Fibroblast of upper back skin (primary cell): Measurements from ENCODE around the gene ITPRID2.

Experiments
- DNase-seq: peaks from one replicate; pipeline ENCODE4 v3.0.0-alpha.2; 2013

The ITPRID2 gene

GRCh38 chr2:181970160-181970794 is 78.7 kb downstream of the ITPRID2 start:
- no peak for DNase-seq

DNA sequence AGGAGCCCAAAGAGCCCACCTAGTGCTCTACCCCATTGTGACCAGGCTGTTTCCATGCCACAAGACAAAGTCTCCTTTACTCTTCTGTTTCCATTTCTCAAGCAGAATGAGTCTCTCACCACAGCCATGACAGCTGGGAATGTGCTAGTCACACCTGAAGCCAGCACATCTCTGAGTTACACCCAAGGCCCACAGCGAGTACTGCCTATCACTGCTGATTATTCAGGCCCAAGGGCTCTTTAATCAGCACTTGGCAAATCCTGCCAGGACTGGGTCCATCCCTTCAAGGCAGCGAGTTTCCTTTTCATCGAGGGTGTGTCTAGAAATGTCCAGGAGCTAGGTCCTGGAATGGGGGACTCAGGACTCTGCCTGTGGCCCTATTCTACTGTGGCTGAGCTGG is 79.5 kb downstream of the ITPRID2 start:
- no peak for DNase-seq

DNA sequence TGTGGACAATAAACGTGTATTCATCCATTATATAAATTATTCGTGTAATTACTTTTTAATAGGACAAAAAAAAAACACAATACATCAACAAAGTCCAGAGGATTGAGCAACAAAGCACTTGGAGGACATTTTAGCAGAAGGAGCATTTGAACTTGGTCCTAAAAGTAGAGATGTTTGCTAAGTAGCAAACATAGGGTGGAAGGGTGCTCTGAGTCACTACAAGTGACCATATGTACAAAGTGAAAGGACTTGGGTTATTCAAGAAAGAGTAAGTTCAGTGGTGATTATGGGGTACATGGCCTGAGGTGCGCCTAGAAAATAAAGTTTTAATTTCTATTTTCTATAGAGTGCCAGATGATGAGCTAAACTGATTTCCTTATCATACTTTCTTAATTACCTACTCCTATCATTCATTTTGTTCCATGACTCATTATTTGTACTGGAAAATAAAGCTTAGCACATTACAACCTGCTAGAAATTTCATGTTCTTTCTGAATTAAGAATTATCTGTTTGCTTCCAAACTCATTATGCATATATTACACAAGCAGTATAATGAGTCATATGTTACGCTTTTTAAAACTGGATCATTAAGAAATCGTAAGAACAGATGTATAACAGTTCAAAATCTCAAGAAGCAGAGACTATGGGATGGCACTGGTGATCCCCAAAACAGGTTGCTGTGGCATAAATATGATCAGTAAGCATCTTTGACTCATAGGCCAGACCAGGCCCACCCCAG is 81.1 kb downstream of the ITPRID2 start:
- no peak for DNase-seq

DNA sequence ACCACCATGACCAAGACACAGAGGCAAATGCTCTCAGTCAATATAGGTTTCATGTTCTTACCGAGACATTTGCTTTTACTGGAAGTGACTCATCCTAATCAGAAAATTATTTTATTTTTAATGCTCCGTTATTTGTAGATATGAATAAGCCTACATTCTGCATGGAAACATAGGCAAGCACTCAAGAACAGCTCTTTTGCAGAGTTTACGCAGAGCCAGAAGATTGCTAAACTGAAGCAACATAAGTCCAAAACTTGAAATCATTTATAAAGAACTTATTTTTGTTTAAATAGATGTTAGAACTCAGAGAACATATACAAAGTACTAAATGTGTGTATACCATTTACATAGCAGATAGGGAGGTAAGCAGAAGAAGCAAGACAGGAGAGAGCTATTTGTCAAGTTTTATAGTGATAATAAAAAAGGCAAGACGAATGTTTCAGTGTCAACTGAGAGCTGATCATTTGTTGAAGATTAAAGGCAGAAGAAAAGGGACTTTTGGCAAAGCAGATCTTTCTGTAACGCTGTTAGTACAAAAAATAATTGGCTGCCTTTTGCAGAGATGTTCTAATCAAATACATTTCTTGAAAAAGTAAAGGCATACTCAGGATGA is 81.7 kb downstream of the ITPRID2 start:
- DNase-seq, result no peak

GRCh38 chr2:181977661-181978350 is 86.3 kb downstream of the ITPRID2 start:
- DNase-seq, result peak; percentile 43

DNA sequence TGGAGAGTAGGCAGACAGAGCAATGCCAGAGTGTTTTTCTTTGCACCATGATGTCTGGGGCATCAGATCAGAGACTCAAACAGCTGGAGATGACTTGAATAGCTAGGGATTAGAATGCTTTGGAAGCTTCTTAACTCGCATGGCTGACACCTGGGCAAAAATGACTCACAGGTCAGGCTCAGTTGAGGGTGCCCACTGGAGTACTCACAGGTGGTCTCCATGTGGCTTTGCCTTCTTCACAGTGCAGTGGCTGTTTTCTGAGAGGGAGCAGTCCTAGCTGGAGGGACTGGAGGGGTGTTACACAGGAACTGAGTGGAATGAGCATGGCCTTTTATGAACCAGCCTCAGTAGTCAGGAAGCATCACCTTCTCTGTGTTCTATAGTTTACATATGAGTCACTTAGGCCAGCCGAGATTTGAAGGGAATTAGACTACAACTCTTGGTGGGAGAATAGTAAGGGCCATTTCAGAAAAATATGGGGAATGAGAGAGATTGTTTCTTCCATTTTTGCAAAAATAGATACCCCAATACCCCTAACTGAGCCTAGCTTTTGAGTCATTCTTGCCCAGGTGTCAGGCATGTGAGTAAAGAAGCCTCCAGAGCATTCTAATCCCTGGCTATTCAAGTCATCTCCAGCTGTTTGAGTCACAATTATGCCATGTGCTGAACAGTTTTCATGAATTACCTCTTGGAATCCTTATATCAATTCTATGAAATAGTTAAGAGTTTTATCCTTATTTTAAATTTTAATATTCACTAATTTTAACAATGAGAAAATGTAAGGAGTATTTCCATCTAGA is 87.0 kb downstream of the ITPRID2 start:
- no peak for DNase-seq
